HTERT RPE-1 (cell line): ENCODE measurements around the gene PCDHGA10.
"Not testable (repeated sequence)": the region's sequence is repeated elsewhere in the genome, so short reads cannot be mapped to it uniquely, and the experiment has no call there.

Experiments
- in situ Hi-C: fragments of 300-500 bp; cut with MboI; formaldehyde crosslinking; loops from 4 replicates; pipeline ENCODE4 v1.14.3; 2020; ENCODE audit warnings: low sequenced_read_pairs

The PCDHGA10 gene

DNA sequence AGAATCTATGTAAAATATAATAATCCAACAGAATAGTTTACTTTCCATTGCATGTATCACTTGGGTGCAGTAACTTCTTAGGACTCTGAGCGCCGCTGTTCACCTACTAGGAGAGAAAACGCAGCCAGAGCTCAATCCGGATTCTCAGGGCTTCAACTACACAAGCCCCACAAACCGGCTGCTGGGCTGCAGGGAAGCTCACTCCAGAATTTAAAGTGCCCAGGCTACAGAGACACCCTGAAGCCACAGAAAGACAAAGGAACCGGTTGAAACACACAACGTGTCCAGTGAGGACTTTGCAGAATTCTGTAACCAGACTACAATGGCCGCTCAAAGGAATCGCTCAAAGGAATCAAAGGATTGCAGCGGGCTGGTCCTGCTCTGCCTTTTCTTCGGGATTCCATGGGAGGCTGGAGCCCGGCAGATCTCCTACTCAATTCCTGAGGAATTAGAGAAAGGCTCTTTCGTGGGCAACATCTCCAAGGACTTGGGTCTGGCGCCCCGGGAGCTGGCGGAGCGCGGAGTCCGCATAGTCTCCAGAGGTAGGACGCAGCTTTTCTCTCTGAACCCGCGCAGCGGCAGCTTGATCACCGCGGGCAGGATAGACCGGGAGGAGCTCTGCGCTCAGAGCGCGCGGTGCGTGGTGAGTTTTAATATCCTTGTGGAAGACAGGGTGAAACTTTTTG is at the start of gene PCDHGA10:
Gene PCDHGA10, plus strand, starts transcription at position 134 of the 686 bp plus-strand sequence. Its CDS starts 189 bp downstream, at position 323.
- in situ Hi-C loops: no loop called here

DNA sequence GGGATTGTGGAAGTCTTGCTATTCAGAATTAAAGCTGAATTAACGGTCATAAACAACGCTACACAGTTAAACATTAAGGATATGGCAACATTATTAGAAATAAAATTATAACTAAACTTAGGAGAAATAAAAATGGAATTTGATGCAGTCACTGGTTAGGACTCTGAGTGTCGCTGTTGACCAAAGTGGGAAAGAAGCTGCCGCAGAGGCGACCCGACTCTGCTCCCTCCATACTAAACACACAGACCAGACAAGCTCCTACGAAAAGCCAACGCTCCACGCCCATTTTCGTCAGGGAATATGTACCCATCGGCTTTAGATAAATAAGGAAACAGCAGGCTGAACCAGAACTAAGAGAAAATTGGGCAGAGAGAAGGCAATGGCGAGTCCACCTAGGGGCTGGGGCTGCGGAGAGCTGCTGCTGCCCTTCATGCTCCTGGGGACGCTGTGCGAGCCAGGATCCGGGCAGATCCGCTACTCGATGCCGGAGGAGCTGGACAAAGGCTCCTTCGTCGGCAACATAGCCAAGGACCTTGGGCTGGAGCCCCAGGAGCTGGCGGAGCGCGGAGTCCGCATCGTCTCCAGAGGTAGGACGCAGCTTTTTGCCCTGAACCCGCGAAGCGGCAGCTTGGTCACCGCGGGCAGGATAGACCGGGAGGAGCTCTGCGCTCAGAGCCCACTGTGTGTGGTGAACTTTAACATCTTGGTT is 48.7 kb upstream of the PCDHGA10 start, which contains the start of gene PCDHGA5:
Gene PCDHGA5, plus strand, starts transcription at position 211 of the 709 bp plus-strand sequence. Its CDS starts 169 bp downstream, at position 380.
- in situ Hi-C loops: no loop called here

DNA sequence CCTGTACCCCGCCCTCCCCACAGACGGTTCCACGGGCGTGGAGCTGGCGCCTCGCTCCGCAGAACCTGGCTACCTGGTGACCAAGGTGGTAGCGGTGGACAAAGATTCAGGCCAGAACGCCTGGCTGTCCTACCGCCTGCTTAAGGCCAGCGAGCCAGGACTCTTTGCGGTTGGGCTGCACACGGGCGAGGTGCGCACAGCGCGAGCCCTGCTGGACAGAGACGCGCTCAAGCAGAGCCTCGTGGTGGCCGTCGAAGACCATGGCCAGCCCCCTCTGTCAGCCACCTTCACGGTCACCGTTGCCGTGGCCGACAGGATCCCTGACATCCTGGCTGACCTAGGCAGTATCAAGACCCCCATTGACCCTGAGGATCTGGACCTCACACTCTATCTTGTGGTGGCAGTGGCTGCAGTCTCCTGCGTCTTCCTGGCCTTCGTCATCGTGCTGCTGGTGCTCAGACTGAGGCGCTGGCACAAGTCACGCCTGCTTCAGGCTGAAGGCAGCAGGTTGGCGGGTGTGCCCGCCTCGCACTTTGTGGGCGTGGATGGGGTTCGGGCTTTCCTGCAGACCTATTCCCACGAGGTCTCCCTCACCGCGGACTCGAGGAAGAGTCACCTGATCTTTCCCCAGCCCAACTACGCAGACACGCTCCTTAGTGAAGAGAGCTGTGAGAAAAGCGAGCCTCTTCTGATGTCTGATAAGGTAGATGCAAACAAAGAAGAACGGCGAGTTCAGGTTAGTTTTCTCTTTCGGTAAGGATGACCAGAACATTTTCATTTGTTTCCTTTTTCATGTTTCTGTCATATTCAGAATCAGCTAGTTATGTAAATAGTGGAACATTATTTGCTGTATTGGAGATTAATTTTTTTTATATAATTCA is 46.5 kb upstream of the PCDHGA10 start:
- in situ Hi-C loops: no loop called here

DNA sequence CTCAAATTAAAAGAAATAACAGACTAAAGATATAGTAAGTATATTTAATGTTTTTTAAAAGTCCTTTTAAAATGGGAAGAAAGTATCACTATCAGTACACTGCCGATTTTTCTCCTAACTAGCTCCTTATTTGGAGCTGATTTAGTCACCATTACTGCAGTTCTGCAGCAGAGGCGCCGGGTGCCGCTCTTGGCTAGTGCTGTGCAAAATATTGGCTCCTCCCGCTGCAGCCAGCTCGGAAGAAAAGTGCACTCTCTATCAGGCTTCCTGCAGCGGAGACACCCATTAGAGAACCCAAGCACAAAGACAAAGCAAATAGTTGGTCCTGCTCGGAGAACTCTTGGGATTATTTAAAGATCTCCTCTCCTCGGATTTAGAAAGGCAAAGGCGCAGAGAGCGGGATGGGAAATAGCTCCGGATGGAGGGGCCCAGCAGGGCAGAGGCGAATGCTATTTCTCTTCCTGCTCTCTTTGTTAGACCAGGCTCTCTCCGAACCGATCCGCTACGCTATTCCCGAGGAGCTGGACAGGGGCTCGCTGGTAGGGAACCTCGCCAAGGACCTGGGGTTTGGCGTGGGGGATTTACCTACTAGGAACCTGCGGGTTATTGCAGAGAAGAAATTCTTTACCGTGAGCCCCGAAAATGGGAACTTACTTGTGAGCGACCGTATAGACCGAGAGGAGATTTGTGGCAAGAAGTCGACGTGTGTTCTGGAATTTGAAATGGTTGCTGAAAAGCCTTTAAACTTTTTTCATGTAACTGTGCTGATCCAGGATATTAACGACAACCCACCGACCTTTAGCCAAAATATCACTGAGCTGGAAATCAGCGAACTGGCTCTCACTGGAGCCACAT is 42.6 kb upstream of the PCDHGA10 start, which contains the start of gene PCDHGB3:
Gene PCDHGB3, plus strand, starts transcription at position 249 of the 855 bp plus-strand sequence. Its CDS starts 153 bp downstream, at position 402.
- in situ Hi-C loops: no loop called here

DNA sequence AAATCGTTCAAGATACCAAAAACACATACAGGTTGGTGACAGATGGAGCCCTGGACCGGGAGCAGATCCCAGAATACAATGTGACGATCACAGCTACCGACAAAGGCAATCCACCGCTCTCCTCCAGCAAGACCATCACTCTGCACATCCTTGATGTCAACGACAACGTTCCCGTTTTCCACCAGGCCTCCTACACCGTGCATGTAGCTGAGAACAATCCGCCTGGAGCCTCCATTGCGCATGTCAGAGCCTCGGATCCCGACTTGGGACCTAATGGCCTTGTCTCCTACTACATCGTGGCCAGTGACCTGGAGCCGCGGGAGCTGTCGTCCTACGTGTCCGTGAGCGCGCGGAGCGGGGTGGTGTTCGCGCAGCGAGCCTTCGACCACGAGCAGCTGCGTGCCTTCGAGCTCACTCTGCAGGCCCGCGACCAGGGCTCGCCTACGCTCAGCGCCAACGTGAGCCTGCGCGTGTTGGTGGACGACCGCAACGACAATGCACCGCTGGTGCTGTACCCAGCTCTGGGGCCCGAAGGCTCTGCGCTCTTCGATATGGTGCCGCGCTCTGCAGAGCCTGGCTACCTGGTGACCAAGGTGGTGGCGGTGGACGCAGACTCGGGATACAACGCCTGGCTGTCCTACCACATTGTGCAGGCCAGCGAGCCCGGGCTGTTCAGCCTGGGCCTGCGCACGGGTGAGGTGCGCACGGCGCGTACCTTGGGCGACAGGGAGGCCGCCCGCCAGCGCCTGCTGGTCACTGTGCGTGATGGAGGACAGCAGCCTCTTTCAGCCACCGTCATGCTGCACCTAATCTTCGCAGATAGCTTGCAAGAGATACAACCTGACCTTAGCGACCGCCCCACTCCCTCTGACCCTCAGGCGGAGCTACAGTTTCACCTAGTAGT is 41.0 kb upstream of the PCDHGA10 start:
- in situ Hi-C loops: no loop called here

DNA sequence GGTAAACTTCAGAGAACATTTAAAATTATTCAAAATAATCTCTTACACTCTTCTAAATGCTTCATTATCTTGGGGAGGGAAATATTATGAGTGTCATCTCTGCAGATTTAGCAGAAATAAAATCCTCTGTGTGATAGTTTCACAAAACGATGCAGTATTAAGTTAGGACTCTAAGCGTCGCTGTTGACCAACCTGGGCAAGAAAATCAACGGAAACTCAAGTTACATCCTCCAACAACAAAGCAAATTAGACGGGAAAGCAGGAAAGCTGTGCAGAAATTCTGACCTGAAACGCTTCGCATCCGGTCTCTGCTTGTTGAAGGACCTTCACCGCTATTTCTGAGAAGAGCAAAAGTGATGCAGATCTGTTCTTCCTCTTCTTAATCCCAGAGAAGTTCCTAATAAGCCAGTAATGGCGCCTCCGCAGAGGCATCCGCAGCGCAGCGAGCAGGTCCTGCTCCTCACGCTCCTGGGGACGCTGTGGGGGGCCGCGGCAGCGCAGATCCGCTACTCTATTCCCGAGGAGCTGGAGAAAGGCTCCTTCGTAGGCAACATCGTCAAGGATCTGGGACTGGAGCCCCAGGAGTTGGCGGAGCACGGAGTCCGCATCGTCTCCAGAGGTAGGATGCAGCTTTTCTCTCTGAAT is 39.0 kb upstream of the PCDHGA10 start, which contains the start of gene PCDHGA6:
Gene PCDHGA6, plus strand, starts transcription at position 219 of the 645 bp plus-strand sequence. Its CDS starts 193 bp downstream, at position 412.
- in situ Hi-C loops: no loop called here

DNA sequence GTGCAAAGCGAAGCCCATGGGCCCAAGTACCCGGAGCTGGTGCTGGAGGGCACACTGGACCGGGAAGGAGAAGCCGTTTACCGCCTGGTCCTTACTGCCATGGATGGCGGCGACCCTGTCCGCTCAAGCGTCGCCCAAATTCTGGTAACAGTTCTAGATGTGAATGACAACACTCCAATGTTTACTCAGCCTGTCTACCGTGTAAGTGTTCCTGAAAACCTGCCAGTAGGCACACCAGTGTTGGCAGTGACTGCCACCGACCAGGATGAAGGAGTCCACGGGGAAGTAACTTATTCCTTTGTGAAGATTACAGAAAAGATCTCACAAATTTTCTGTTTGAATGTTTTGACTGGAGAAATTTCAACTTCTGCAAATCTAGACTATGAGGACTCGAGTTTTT is 38.2 kb upstream of the PCDHGA10 start:
- in situ Hi-C loops: no loop called here

DNA sequence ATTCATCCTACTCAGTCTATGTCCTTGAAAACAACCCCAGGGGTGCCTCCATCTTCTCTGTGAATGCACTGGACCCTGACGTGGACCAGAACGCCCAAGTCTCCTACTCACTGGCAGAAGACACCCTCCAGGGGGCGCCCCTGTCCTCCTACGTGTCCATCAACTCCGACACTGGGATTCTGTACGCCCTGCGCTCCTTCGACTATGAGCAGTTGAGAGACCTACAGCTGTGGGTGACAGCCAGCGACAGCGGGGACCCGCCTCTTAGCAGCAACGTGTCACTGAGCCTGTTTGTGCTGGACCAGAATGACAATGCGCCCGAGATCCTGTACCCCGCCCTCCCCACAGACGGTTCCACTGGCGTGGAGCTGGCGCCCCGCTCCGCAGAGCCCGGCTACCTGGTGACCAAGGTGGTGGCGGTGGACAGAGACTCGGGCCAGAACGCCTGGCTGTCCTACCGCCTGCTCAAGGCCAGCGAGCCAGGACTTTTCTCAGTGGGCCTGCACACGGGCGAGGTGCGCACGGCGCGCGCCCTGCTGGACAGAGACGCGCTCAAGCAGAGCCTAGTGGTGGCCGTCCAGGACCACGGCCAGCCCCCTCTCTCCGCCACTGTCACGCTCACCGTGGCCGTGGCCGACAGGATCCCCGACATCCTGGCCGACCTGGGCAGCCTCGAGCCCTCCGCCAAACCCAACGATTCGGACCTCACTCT is 37.2 kb upstream of the PCDHGA10 start:
- in situ Hi-C loops: not testable (repeated sequence)

DNA sequence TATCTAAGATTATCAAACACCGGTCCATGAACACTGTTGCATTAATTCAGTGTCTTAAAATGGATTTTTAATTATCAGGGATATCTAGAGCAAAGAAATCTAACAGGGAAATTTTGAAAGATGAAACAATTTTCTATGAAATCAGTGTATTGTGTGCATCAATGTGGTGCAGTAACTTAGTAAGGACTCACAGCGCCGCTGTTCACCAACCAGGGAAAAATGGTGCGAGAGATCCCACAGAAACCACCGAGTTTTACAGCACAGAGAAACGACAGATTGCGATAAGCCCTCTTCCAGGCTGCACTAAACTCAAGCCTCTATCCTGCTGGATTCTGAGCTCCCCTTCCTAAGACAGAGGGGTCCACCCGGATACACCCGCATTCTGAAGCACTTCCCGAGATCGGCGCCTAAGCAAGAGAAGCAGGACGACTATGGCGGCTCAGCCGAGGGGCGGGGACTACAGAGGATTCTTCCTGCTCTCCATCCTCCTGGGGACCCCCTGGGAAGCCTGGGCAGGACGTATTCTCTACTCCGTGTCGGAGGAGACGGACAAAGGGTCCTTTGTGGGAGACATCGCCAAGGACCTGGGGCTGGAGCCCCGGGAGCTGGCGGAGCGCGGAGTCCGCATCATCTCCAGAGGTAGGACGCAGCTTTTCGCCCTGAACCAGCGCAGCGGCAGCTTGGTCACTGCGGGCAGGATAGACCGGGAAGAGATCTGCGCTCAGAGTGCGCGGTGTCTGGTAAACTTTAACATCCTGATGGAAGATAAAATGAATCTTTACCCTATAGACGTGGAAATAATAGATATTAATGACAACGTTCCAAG is 30.1 kb upstream of the PCDHGA10 start, which contains the start of gene PCDHGA7:
Gene PCDHGA7, plus strand, starts transcription at position 274 of the 826 bp plus-strand sequence. Its CDS starts 158 bp downstream, at position 432.
- in situ Hi-C loops: no loop called here

DNA sequence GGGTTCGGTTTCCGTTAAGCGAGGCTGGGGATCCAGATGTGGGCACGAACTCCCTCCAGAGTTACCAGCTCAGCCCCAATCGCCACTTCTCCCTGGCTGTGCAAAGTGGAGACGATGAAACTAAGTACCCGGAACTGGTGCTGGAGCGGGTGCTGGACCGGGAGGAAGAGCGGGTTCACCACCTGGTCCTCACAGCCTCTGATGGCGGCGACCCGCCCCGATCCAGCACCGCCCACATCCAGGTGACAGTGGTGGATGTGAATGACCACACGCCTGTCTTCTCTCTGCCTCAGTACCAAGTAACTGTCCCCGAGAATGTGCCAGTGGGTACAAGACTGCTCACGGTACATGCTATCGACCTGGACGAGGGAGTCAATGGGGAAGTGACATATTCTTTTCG is 29.4 kb upstream of the PCDHGA10 start:
- in situ Hi-C loops: no loop called here

DNA sequence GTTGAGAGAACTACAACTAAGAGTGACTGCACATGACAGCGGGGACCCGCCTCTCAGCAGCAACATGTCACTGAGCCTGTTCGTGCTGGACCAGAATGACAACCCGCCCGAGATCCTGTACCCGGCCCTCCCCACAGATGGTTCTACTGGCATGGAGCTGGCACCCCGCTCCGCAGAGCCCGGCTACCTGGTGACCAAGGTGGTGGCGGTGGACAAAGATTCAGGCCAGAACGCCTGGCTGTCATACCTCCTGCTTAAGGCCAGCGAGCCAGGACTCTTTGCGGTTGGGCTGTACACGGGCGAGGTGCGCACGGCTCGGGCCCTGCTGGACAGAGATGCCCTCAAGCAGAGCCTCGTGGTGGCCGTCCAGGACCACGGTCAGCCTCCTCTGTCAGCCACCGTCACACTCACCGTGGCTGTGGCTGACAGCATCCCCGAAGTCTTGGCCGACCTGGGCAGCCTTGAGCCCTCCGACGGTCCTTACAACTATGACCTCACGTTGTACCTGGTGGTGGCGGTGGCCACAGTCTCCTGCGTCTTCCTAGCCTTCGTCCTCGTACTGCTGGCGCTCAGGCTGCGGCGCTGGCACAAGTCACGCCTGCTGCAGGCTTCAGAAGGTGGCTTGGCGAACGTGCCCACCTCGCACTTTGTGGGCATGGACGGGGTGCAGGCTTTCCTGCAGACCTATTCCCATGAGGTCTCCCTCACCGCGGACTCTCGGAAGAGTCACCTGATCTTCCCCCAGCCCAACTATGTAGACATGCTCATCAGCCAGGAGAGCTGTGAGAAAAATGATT is 28.1 kb upstream of the PCDHGA10 start:
- in situ Hi-C loops: no loop called here

DNA sequence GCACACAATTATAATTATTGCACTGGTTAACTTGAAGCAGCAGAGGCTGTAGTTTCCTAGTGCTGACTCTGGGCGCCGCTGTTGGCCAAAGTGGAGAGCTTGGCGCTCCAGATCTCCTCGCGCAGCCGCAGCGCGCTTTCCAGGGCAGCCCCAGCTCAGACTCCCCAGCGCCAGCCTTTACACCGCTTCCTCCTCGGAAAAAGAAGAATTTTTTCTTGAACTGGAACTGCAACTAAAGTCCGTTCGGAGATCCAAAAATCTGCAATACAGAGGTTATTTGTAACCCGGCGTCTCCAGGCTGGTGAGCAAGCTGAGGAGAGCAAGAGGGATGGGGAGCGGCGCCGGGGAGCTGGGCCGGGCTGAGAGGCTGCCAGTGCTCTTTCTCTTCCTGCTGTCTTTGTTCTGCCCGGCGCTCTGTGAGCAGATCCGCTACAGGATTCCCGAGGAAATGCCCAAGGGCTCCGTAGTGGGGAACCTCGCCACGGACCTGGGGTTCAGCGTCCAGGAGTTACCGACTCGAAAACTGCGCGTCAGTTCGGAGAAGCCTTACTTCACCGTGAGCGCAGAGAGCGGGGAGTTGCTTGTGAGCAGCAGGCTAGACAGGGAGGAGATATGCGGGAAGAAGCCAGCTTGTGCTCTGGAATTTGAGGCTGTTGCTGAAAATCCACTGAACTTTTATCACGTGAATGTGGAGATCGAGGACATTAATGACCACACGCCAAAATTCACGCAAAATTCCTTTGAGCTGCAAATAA is 25.1 kb upstream of the PCDHGA10 start, which contains the start of gene PCDHGB4:
Gene PCDHGB4, plus strand, starts transcription at position 142 of the 755 bp plus-strand sequence. Its CDS starts 187 bp downstream, at position 329.
- in situ Hi-C loops: not testable (repeated sequence)

DNA sequence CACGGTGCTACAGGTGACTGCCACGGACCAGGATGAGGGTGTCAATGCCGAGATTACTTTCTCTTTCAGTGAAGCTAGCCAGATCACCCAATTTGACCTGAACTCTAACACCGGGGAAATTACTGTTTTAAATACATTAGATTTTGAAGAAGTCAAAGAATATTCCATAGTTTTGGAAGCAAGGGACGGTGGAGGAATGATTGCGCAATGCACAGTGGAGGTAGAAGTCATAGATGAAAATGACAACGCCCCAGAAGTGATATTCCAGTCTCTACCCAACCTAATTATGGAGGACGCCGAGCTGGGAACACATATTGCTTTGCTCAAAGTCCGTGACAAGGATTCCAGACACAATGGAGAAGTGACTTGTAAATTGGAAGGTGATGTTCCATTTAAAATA is 24.1 kb upstream of the PCDHGA10 start:
- in situ Hi-C loops: no loop called here

DNA sequence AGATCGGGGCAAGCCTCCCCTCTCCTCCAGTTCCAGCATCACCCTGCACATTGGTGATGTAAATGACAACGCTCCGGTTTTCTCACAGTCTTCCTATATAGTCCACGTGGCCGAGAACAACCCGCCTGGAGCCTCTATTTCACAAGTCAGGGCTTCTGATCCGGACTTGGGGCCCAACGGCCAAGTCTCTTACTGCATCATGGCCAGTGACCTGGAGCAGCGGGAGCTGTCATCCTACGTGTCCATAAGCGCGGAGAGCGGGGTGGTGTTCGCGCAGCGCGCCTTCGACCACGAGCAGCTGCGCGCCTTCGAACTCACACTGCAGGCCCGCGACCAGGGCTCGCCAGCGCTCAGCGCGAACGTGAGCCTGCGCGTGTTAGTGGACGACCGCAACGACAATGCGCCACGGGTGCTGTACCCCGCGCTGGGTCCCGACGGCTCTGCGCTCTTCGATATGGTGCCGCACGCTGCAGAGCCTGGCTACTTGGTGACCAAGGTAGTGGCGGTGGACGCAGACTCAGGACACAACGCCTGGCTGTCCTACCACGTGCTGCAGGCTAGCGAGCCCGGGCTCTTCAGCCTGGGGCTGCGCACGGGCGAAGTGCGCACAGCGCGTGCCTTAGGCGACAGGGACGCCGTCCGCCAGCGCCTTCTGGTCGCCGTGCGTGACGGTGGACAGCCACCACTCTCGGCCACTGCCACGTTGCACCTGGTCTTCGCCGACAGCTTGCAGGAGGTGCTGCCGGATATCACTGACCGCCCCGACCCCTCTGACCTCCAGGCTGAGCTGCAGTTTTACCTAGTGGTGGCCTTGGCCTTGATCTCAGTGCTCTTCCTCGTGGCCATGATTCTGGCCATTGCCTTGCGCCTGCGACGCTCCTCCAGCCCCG is 23.4 kb upstream of the PCDHGA10 start:
- in situ Hi-C loops: no loop called here
